Central memory CD8-positive, alpha-beta T cell (primary cell): ENCODE results near the gene TANGO2.
A peak's percentile ranks its signal among the peaks of the same experiment; 100 is the strongest.

Experiments
- ATAC-seq: fragments of 150-1000 bp; cut with Tn5 transposase; replicated peaks from 2 replicates; pipeline ENCODE4 v1.10.0; 2022; ENCODE audit warnings: mild to moderate bottlenecking, moderate FRiP score, moderate number of reproducible peaks; ENCODE audit not compliant: poor library complexity, severe bottlenecking; ENCODE audit errors: extremely low read depth
- DNase-seq, 2 donors: peaks; one replicate each; pipeline ENCODE4 v3.0.0; 2021; ENCODE audit warnings: low spot score in 2 of 2
- H3K27ac Mint-ChIP-seq: one replicate; pipeline ENCODE4 v1.8.0; 2022; ENCODE audit warnings: low read depth, mild to moderate bottlenecking, moderate library complexity, mixed read lengths
- H3K27me3 Mint-ChIP-seq: one replicate; pipeline ENCODE4 v1.8.0; 2022; ENCODE audit warnings: mixed read lengths
- H3K36me3 Mint-ChIP-seq: one replicate; pipeline ENCODE4 v1.8.0; 2022; ENCODE audit warnings: mild to moderate bottlenecking, moderate library complexity, mixed read lengths; ENCODE audit not compliant: insufficient read depth
- H3K4me1 Mint-ChIP-seq: one replicate; pipeline ENCODE4 v1.8.0; 2022; ENCODE audit warnings: mixed read lengths
- H3K4me3 Mint-ChIP-seq: one replicate; pipeline ENCODE4 v1.8.0; 2022; ENCODE audit warnings: mild to moderate bottlenecking, moderate library complexity, mixed read lengths
- H3K9me3 Mint-ChIP-seq: one replicate; pipeline ENCODE4 v1.8.0; 2022; ENCODE audit warnings: mixed read lengths

Gene TANGO2

DNA sequence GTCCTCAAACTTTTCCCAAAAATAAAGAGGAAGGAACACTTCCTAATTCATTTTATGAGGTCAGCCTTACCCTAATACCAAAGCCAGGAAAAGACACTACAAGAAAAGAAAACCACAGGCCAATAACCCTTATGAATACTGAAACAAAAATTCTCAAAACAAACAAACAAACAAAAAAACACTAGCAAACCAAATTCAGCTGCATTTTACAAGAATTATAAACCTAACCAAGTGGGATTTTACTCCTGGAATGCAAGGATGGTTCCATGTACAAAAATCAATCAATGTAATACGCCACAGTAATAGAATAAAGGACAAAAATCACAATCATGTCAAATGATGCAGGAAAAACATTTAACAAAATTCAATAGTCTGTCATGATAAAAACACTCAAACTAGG, 17.6 kb upstream of the TANGO2 start:
- DNase-seq (no peak), ATAC-seq (no peak)
- Mint-ChIP-seq H3K27me3 (no peaks in the 10 kb centered on the region), H3K27ac (no peak overlapping the region), H3K4me1 (no peaks in the 10 kb centered on the region), H3K9me3 (peaks cover 9% of the 10 kb centered on the region), H3K36me3 (peaks cover 2% of the 10 kb centered on the region), H3K4me3 (no peak overlapping the region)

DNA sequence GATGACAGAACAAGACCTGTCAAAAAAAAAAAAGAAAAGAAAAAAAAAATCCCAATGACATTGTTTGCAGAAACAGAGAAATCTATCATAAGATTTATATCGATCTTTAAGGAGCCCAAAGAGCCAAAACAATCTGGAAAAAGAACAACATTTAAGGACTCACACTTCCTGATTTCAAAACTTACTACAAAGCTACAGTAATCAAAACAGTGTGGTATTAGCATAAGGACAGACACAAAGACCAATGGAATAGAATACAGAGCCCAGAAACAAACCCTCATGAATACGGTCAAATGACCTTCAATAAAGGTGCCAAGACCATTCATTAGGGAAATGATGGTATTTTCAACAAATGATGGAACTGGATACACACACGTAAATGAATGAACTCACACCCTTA, 16.4 kb upstream of the TANGO2 start:
- Mint-ChIP-seq H3K9me3 (peaks cover 9% of the 10 kb centered on the region), H3K4me1 (no peaks in the 10 kb centered on the region), H3K27ac (no peak overlapping the region), H3K27me3 (no peaks in the 10 kb centered on the region), H3K4me3 (no peak overlapping the region), H3K36me3 (peaks cover 3% of the 10 kb centered on the region)
- no peak for ATAC-seq
- no peak for DNase-seq

DNA sequence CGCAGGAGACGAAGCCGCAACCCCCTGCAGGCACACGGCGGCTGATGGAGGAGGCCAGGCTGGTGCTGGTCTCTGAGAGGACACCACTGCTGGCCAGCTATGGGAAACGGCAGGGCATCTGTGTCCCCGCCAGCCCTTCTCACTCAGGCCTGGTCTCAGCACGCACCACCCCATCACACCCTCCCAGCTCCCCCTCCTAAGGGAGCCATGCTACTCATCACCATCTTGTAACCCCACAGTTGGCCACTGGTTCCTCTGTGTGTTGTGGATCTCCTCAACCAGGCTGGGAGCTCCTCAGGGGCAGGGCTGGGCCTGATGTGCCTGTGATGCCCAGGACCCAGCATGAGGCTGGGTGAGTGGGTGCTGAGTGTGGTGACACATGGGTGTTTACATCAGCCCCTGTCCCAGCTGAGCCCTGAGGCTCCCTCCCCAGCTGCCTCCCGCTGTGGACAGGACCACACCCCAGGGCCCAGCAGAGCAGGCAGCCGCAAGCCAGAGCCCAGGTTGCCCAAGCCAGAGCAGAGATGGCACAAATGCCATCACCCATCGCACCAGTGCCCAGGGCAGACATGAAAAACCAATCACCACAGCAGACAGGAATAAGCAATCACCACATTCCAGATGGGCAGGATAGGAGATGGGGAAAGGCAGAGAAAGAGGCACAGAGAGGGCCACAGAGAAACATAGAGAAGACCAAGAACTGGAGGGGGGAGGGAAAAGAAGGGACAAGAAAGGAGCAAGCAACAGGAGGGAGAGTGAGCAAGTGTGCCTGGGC, 12.5 kb upstream of the TANGO2 start:
- Mint-ChIP-seq H3K36me3 (peaks cover 3% of the 10 kb centered on the region), H3K27ac (no peak overlapping the region), H3K4me1 (no peaks in the 10 kb centered on the region), H3K9me3 (peaks cover 3% of the 10 kb centered on the region), H3K27me3 (no peaks in the 10 kb centered on the region), H3K4me3 (no peak overlapping the region)
- no peak for ATAC-seq
- no peak for DNase-seq

- H3K4me1 Mint-ChIP-seq = no peaks in the 10 kb centered on the region
- H3K27me3 Mint-ChIP-seq = no peaks in the 10 kb centered on the region
- peaks cover 3% of the 10 kb centered on the region for H3K36me3 Mint-ChIP-seq
- DNase-seq (no peak), ATAC-seq (no peak)
- no peak overlapping the region for H3K27ac Mint-ChIP-seq
- no peaks in the 10 kb centered on the region for H3K9me3 Mint-ChIP-seq
- H3K4me3 Mint-ChIP-seq = no peak overlapping the region
Measured at GRCh38 chr22:20009018-20009491, 11.9 kb upstream of the TANGO2 start.

- Mint-ChIP-seq H3K27me3 (no peaks in the 10 kb centered on the region), H3K27ac (no peak overlapping the region), H3K9me3 (no peaks in the 10 kb centered on the region), H3K36me3 (peaks cover 4% of the 10 kb centered on the region), H3K4me1 (no peaks in the 10 kb centered on the region), H3K4me3 (no peak overlapping the region)
- no peak for ATAC-seq
- DNase-seq = no peak
Measured at GRCh38 chr22:20009582-20010306, 11.2 kb upstream of the TANGO2 start.

GRCh38 chr22:20010307-20011122, 10.4 kb upstream of the TANGO2 start:
- no peak overlapping the region for H3K27ac Mint-ChIP-seq
- DNase-seq = no peak
- H3K36me3 Mint-ChIP-seq = peaks cover 5% of the 10 kb centered on the region
- no peaks in the 10 kb centered on the region for H3K27me3 Mint-ChIP-seq
- H3K4me3 Mint-ChIP-seq = no peak overlapping the region
- no peak for ATAC-seq
- no peaks in the 10 kb centered on the region for H3K4me1 Mint-ChIP-seq
- H3K9me3 Mint-ChIP-seq = no peaks in the 10 kb centered on the region

DNA sequence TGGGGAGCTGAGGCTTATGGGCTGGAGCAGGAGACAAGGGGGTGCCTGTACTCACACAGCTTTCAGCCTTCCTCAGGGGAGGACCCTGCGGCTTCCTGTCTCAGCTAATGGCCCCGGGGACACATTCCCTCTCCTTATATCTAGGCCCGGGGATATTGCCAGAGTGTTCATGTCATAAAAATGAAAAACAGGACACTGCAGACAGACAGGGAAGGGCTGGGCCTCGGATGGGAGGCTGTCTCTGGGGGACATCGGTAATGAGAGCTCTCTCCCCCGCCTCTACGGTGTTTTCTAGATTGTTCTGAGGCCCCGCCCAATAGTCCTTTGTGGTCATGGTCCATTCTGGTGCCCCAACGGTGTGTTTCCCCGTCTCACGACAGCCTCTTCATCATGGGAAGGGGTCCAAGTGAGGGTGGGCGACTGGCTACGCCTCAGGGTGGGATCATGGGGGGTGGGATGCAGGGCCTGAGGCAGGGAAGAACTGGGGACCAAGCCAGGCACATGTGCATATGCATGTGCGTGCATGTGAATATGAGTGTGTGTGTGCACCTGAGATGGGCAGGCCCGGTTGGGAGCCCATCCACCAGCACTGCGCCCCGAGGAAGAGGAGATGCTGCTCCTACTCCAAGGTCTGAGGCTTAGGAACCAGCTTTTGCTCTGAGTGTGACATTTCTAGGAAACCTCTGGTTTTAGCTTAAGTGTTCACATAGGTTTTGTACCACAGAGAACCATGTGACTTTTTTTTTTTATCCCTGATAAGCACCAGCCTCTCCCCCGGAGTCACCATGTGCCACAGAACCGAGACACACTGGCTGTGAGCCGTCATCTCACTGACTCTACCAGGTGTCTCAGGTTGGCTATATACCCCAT, 9.6 kb upstream of the TANGO2 start:
- H3K36me3 Mint-ChIP-seq = peaks cover 5% of the 10 kb centered on the region
- H3K4me3 Mint-ChIP-seq = no peak overlapping the region
- ATAC-seq (no peak), DNase-seq (no peak)
- no peaks in the 10 kb centered on the region for H3K9me3 Mint-ChIP-seq
- no peak overlapping the region for H3K27ac Mint-ChIP-seq
- H3K4me1 Mint-ChIP-seq = no peaks in the 10 kb centered on the region
- H3K27me3 Mint-ChIP-seq = no peaks in the 10 kb centered on the region

DNA sequence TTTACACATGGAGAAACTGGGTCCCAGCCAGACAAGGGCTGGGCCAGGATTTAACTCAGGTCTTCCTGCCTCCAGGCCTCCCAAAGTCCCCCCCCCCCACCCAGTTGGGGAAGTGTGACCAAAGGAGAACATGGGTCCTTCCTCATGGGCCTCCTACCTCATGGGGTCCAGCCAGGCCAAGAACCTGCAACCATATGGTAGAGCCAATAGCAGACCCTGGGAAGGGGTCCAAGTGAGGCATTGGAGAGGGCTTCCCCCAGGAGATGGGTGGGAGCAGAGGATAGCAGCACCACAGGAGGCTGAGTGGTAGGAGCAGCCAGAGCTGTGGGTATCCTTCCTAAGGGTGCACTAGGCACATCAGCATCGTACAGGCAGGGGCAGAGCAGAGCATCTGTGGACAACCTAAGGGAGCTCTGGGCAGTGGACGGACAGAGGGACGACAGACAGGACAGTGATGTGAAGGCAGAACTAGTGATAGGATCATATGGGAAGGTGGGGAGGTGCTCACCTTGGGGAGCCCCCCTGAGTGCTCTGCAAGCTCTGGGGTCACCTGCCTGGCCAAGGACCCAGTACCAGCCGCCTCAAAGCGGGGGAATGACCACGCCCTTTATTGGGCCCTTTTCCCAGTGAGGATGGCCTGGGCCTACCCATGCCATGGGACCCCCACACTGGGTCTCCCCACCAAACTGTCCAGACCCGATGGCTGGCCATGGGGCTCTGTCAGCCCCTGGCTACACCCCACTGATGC, 8.7 kb upstream of the TANGO2 start:
- DNase-seq (no peak), ATAC-seq (no peak)
- no peak overlapping the region for H3K4me3 Mint-ChIP-seq
- H3K27me3 Mint-ChIP-seq = no peaks in the 10 kb centered on the region
- no peaks in the 10 kb centered on the region for H3K9me3 Mint-ChIP-seq
- peak overlapping the region; percentile 79 for H3K27ac Mint-ChIP-seq
- peaks cover 5% of the 10 kb centered on the region for H3K36me3 Mint-ChIP-seq
- H3K4me1 Mint-ChIP-seq = no peaks in the 10 kb centered on the region

- Mint-ChIP-seq H3K4me1 (no peaks in the 10 kb centered on the region), H3K27ac (no peak overlapping the region)
- DNase-seq = no peak
Measured at GRCh38 chr22:20012741-20013331, 8.1 kb upstream of the TANGO2 start.

DNA sequence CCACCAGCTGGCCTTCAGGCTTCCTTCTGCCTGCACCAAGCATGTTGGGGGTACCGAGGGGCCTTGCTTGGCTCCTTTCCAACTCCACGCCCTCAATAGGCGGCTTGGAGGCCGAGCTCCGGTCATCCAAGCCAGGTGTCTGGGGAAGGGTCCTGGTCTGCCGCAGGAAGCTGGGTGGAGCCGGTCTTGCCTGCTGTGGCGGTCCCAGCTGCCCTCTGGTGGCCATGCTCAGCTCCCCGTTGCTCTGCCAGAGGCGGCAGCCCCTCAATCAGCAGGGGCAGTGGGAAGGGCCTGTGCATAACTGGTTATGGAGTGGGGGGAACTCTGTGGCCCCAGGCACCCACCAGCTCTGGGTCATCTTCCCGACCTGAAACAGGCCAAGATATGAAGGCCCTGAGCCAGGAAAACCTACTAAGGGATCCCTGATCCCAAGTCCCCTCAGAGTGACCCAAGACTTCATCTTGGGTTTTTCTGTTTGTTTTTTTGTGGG, 7.5 kb upstream of the TANGO2 start:
- H3K9me3 Mint-ChIP-seq = no peaks in the 10 kb centered on the region
- H3K36me3 Mint-ChIP-seq = peaks cover 3% of the 10 kb centered on the region
- ATAC-seq (no peak), DNase-seq (no peak)
- H3K4me1 Mint-ChIP-seq = no peaks in the 10 kb centered on the region
- H3K27ac Mint-ChIP-seq = no peak overlapping the region
- H3K27me3 Mint-ChIP-seq = no peaks in the 10 kb centered on the region
- H3K4me3 Mint-ChIP-seq = no peak overlapping the region

More at GRCh38 chr22:20012741-20013331, 8.1 kb upstream of the TANGO2 start:
- no peak for ATAC-seq
- Mint-ChIP-seq H3K36me3 (peaks cover 3% of the 10 kb centered on the region), H3K9me3 (no peaks in the 10 kb centered on the region), H3K4me3 (no peak overlapping the region), H3K27me3 (no peaks in the 10 kb centered on the region)

GRCh38 chr22:20014526-20015186, 6.3 kb upstream of the TANGO2 start:
- H3K27me3 Mint-ChIP-seq = no peaks in the 10 kb centered on the region
- H3K36me3 Mint-ChIP-seq = peaks cover 8% of the 10 kb centered on the region
- H3K4me1 Mint-ChIP-seq = no peaks in the 10 kb centered on the region
- ATAC-seq = no peak
- no peak overlapping the region for H3K27ac Mint-ChIP-seq
- no peaks in the 10 kb centered on the region for H3K9me3 Mint-ChIP-seq
- no peak for DNase-seq
- H3K4me3 Mint-ChIP-seq = peak overlapping the region; percentile 89
